Mesodermal cell (in vitro differentiated cells): Measurements from ENCODE around the gene PLA2G4F.

ENCODE experiments used
- H3K27ac ChIP-seq: 2 replicates; pipeline ENCODE4 v1.7.0; 2013; ENCODE audit warnings: mild to moderate bottlenecking, low read depth, low read length, moderate library complexity; ENCODE audit not compliant: severe bottlenecking
- H3K36me3 ChIP-seq: 2 replicates; pipeline ENCODE4 v1.7.1; 2013; ENCODE audit warnings: mild to moderate bottlenecking, low read length, moderate library complexity; ENCODE audit not compliant: control insufficient read depth, insufficient read depth
- H3K4me1 ChIP-seq: one replicate; pipeline ENCODE4 v1.7.1; 2013; ENCODE audit warnings: mild to moderate bottlenecking, low read length; ENCODE audit not compliant: insufficient read depth, control insufficient read depth, poor library complexity, severe bottlenecking
- H3K4me3 ChIP-seq: 2 replicates; pipeline ENCODE4 v1.7.0; 2013; ENCODE audit warnings: low read length, control low read depth, mild to moderate bottlenecking; ENCODE audit not compliant: insufficient read depth, poor library complexity, severe bottlenecking; ENCODE audit errors: extremely low read depth
- H3K9me3 ChIP-seq: 2 replicates; pipeline ENCODE4 v1.7.1; 2013; ENCODE audit warnings: mild to moderate bottlenecking, low read length, moderate library complexity; ENCODE audit not compliant: control insufficient read depth
- WGBS, 2 experiments: methylation state at CpG; one replicate each; pipeline ENCODE4 v1.1.5; 2013; ENCODE audit warnings: missing lambda C conversion rate in 2 of 2; ENCODE audit not compliant: insufficient coverage in 2 of 2; 5-methylcytosine and 5-hydroxymethylcytosine counted together

Gene PLA2G4F

DNA sequence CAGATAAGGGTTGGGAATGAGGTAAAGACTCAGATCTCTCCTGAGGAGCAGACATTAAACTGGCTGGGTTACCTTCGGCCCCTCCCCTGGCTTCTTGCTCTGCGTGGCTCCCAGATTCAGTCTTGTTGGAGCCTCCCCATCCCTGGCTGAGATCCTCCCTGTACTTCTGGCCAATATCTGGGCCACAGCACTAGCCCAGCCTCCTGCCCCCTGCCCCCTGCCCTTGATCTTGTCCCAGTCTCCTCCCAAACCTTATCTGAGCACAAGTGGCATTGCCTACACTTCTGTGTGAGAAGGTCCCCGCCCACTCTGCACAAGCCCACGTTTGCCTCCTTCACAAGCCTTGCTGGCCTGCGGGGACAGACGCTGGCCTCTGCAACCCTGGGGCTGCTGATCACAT is 16.8 kb downstream of the PLA2G4F start:
- no peaks in the 10 kb centered on the region for H3K4me1 ChIP-seq
- 85 to 90% methylated on average over 5 to 6 of the region's 6 CpGs for WGBS, 2 experiments
- H3K27ac ChIP-seq, result no peak overlapping the region
- H3K4me3 ChIP-seq, result no peak overlapping the region
- no peaks in the 10 kb centered on the region for H3K36me3 ChIP-seq
- peaks cover 6% of the 10 kb centered on the region for H3K9me3 ChIP-seq

- Histone ChIP-seq H3K27ac (no peak overlapping the region), H3K4me1 (no peaks in the 10 kb centered on the region), H3K36me3 (no peaks in the 10 kb centered on the region), H3K4me3 (no peak overlapping the region), H3K9me3 (peaks cover 6% of the 10 kb centered on the region)
- WGBS, 2 experiments, result 74 to 94% methylated on average over 3 of the region's 3 CpGs
Observed at GRCh38 chr15:42138968-42139386, 17.5 kb downstream of the PLA2G4F start.

DNA sequence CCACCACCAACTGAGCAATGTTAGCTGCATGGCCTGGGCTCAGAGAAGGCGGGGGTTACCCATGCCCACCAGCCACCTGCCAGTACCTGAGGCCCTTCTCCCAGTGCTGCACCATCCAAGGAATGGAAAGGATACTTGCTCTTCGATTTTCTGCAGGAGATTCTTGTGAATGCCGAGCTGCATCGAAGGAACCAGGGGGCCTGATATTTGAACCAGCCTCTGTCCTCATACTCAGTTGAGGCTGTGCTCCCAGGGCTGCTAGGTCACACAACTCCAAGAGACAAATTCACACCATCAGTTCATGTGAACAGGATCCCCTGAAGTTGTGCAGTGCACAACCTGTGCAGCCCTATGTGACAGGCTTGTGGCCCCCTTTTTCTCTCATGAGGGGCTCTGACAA is 18.0 kb downstream of the PLA2G4F start:
- WGBS, 2 experiments, result 61 to 84% methylated on average over 4 of the region's 4 CpGs
- Histone ChIP-seq H3K9me3 (peaks cover 6% of the 10 kb centered on the region), H3K4me3 (no peak overlapping the region)

GRCh38 chr15:42137461-42138261 is 18.8 kb downstream of the PLA2G4F start:
- Histone ChIP-seq H3K4me3 (no peak overlapping the region), H3K9me3 (peaks cover 6% of the 10 kb centered on the region), H3K36me3 (no peaks in the 10 kb centered on the region), H3K4me1 (no peaks in the 10 kb centered on the region), H3K27ac (no peak overlapping the region)
- WGBS, 2 experiments, result 62 to 68% methylated on average over 6 to 7 of the region's 11 CpGs

More for the DNA sequence above, 18.0 kb downstream of the PLA2G4F start:
- no peaks in the 10 kb centered on the region for H3K4me1 ChIP-seq
- H3K27ac ChIP-seq, result no peak overlapping the region
- no peaks in the 10 kb centered on the region for H3K36me3 ChIP-seq

DNA sequence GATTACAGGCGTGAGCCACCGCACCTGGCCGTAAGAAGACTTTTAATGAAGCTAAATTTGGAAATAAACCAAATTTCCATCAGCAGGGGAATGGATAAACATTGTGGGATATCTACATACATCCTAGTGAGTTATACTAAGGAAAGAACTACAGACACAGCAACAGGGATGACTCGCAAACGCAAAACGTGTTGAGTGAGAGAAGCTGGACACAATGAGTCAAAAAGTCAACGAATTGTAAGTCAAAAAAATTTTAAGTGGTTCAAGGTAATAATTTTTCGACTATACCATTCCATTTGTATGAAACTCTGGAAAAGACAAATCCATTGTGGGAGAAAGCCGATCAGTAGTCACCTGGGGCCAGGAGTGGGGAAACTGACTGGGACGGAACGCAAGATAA is 19.9 kb downstream of the PLA2G4F start:
- no peaks in the 10 kb centered on the region for H3K36me3 ChIP-seq
- peaks cover 6% of the 10 kb centered on the region for H3K9me3 ChIP-seq
- 87 to 96% methylated on average over 6 of the region's 11 CpGs for WGBS, 2 experiments

GRCh38 chr15:42135351-42135750 is 21.1 kb downstream of the PLA2G4F start:
- no CpG with 5 or more reads among the region's 1 CpG for WGBS, 2 experiments
- H3K36me3 ChIP-seq, result no peaks in the 10 kb centered on the region
- H3K4me3 ChIP-seq, result no peak overlapping the region
- peaks cover 6% of the 10 kb centered on the region for H3K9me3 ChIP-seq
- no peak overlapping the region for H3K27ac ChIP-seq
- no peaks in the 10 kb centered on the region for H3K4me1 ChIP-seq

More for the DNA sequence above, 19.9 kb downstream of the PLA2G4F start:
- H3K4me1 ChIP-seq, result no peaks in the 10 kb centered on the region
- no peak overlapping the region for H3K27ac ChIP-seq
- H3K4me3 ChIP-seq, result no peak overlapping the region

- peaks cover 6% of the 10 kb centered on the region for H3K9me3 ChIP-seq
- 89% methylated on average over 3 to 4 of the region's 6 CpGs for WGBS, 2 experiments
Observed at GRCh38 chr15:42134617-42135245, 21.7 kb downstream of the PLA2G4F start.

GRCh38 chr15:42133886-42134502 is 22.4 kb downstream of the PLA2G4F start:
- peaks cover 3% of the 10 kb centered on the region for H3K9me3 ChIP-seq
- H3K4me3 ChIP-seq, result no peak overlapping the region
- no peak overlapping the region for H3K27ac ChIP-seq
- H3K4me1 ChIP-seq, result no peaks in the 10 kb centered on the region
- no peaks in the 10 kb centered on the region for H3K36me3 ChIP-seq
- 72 to 94% methylated on average over 4 to 9 of the region's 11 CpGs for WGBS, 2 experiments

More at GRCh38 chr15:42134617-42135245, 21.7 kb downstream of the PLA2G4F start:
- Histone ChIP-seq H3K4me3 (no peak overlapping the region), H3K27ac (no peak overlapping the region), H3K36me3 (no peaks in the 10 kb centered on the region), H3K4me1 (no peaks in the 10 kb centered on the region)

DNA sequence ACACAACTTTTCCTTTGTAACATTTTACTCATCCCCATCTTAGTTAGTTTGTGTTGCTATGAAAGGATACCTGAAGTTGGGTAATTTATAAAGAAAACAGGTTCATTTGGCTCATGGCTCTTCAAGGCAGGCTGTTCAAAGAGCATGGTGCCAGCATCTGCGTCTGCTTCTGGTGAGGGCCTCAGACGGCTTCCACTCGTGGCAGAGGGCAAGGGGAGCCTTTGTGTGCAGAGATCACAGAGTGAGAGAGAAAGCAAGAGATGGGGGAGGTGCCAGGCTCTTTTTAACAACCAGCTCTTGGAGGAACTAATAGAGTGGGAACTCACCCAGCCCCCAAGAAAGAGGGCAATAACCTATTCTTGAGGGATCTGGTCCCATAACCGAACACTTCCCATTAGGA is 23.1 kb downstream of the PLA2G4F start:
- no peaks in the 10 kb centered on the region for H3K36me3 ChIP-seq
- no peaks in the 10 kb centered on the region for H3K4me1 ChIP-seq
- WGBS, 2 experiments, result 69 to 83% methylated on average over 3 of the region's 4 CpGs
- H3K4me3 ChIP-seq, result no peak overlapping the region
- H3K9me3 ChIP-seq, result no peaks in the 10 kb centered on the region
- H3K27ac ChIP-seq, result no peak overlapping the region

DNA sequence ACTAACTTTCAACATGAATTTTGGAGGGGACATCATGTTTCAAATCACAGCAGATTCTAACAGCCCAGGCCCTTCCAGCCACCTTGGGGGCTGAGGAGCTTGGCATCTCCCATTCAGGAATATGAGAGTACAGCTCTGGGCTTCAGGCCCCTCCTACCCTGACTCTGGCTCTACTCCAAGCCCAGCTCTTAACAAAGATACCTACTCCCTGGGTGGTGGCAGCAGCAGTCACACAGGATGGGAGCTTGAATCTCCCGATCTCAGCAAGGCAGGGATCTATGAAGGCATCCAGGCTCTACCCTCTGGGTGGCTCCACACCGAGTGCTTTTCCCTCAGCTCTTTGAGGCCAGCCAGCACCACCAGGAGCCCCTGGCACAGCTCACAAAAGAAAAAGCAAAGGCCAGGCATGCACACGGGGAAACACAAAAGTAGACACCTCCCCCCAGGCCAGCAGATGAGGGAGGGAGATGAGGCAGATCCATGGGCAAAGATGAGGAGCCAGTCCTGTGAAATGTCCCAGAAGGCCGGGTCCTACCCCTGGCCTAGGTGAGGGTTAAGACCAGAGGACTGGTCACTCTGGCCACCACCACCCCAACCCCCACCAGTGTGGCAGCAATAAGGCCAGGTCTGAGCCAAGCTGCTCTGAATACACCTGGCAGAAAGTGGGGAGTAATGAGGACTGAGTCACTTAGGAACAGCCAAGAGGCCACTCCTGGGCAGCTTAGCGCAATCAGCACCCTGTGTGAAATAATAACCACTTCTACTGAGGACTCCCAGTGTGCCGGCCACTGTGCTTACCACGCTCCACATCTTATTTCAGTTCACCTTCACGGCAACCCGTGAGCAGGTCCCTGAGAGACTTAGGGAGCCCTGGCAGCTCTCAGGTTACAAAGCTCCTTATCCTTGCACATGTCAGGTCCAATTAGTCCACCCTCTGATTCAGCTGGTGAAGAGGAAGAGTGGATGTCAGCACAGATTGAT is 24.3 kb downstream of the PLA2G4F start:
- H3K9me3 ChIP-seq, result no peaks in the 10 kb centered on the region
- no peaks in the 10 kb centered on the region for H3K4me1 ChIP-seq
- 68 to 79% methylated on average over 5 to 7 of the region's 9 CpGs for WGBS, 2 experiments
- no peak overlapping the region for H3K4me3 ChIP-seq
- no peak overlapping the region for H3K27ac ChIP-seq
- H3K36me3 ChIP-seq, result no peaks in the 10 kb centered on the region
